HG03280 (cell line): ENCODE results near the gene ENOSF1.

Experiments used
- ATAC-seq: cut with Tn5 transposase; IDR thresholded peaks from one replicate; pipeline ENCODE4 v1.9.1; 2021; ENCODE audit warnings: mild to moderate bottlenecking, moderate library complexity; ENCODE audit not compliant: unreplicated experiment

The ENOSF1 gene

DNA sequence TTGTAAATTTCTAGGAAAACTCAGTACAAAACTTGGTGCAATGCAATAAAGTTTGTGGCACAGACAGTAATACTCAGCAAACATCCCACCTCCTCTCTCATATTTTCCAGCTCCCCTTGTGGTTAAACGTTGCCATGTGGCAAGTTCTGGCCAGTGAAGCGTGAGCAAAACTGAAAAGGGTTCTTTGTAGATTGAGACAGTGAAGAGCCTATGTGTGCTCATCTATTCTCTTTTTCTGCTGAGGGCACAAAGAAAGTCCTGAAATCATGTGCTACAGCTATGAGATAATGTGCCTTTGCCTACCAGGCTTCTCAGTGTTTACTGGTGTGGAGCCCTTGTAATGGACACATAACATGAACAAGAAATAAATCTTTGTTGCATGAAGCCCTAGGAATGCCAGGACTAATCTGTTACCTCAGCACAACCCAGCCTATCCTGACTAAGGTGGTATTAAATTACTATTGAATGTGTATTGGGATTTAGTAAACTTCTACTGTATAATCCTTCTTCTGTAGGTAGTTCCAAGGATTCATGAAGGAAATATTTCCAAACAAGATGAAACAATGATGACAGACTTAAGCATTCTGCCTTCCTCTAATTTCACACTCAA lies 67.9 kb downstream of the ENOSF1 start:
- no peak for ATAC-seq

GRCh38 chr18:641224-641623 lies 71.2 kb downstream of the ENOSF1 start:
- no peak for ATAC-seq

DNA sequence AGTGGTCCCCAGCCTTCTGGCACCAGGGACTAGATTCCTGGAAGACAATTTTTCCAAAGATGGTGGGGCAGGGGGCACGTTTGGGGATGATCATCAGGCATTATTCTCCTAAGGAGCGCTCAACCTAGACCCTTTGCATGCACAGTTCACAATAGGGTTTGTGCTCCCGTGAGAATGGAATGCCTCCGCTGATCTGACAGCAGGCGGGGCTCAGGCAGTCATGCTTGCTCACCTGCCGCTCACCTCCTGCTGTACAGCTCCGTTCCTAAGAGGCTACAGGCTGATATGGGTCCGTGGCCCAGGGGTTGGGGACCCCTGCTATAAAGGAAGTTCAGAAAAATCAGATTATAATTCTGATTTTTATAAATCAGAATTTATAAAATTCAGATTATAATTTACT lies 77.3 kb downstream of the ENOSF1 start:
- ATAC-seq, result no peak

GRCh38 chr18:634551-635045 lies 77.8 kb downstream of the ENOSF1 start:
- no peak for ATAC-seq

GRCh38 chr18:631560-631959 lies 80.9 kb downstream of the ENOSF1 start:
- no peak for ATAC-seq

- ATAC-seq, result no peak
Measured at GRCh38 chr18:629269-630150, 82.9 kb downstream of the ENOSF1 start.

GRCh38 chr18:627231-627630 lies 85.2 kb downstream of the ENOSF1 start:
- ATAC-seq, result no peak

DNA sequence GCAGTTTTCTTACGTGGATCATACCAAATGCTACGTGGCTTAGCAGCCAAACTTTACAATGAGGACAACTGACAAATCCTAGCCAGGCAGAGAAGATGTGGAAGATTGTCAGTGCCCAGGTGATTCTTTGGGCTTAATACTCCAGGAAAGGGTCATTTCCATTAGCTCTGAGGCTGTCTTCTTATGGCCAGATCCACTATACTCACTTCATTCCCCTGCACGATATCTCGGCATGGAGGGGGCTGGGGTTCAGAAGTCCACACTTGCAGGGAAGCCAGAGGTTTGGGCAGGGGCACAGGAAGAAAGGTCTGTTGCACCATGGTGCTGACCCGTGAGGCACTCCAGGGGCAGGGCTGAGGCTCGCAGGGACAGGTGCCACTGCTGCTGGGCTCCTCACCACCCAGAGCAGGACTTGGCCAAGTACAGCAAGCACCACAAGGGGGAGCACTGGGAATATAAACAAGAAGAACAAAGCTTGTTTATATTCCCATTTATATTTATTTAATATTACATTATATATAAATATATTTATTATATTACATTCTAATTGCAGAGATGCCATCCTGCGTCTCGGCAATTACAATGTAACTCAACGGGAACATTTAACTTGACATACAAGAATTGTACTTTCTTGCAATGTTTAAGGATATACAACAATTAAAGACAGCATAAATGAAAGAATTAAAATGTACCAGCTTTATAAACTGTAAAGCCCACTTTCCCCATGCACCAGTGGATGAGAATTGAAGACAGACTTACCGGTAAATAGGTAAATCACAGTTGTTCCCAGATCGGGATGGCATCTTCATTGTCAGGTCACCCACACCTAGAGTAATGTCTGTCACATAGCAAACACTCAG lies 88.4 kb downstream of the ENOSF1 start:
- ATAC-seq, result peak; percentile 78

DNA sequence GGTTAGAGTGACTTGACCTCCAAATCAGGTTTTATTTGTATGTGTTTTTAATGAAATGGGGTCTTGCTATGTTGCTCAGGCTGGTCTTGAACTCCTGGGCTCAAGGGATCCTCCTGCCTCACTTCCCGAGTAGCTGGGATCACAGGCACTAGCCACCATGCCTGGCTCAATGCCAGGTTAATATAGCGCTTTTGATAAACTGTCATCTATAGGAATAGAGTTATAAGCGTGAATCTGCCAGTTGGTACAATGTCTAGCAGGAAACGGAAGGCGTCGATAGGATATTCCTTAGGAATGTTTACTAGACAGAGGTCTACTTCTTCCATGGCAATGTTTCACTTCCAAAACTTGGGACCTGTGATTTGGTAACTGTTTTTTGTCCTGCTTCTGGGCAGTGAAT lies 90.1 kb downstream of the ENOSF1 start:
- ATAC-seq, result no peak

GRCh38 chr18:621291-622043 lies 91.0 kb downstream of the ENOSF1 start:
- no peak for ATAC-seq
